GM12891 (cell line): ENCODE results near the gene ARHGEF7.
"Not testable (repeated sequence)": the region's sequence is repeated elsewhere in the genome, so short reads cannot be mapped to it uniquely, and the experiment has no call there.

Experiments
- DNase-seq: peaks from one replicate; pipeline ENCODE4 v3.0.0; 2011; ENCODE audit warnings: low spot score; ENCODE audit not compliant: insufficient read length
- FAIRE-seq: peaks from 2 replicates; lab custom pipeline; 2011; peaks lifted over from hg19 to GRCh38; lab: Jason Lieb, UNC
- PAX5 ChIP-seq: IDR thresholded peaks from 2 replicates; pipeline ENCODE4 v1.6.1; 2011; ENCODE audit warnings: low read length, moderate library complexity, mild to moderate bottlenecking; ENCODE audit not compliant: insufficient read depth, severe bottlenecking
- POLR2A ChIP-seq: IDR thresholded peaks from 2 replicates; pipeline ENCODE4 v1.6.1; 2011; ENCODE audit warnings: low read depth, low read length, control low read depth
- POLR2AphosphoS5 ChIP-seq: IDR thresholded peaks from 2 replicates; pipeline ENCODE4 v1.6.1; 2011; ENCODE audit warnings: low read depth, low read length, control low read depth
- POU2F2 ChIP-seq: IDR thresholded peaks from 2 replicates; pipeline ENCODE4 v1.6.1; 2011; ENCODE audit warnings: low read depth, mild to moderate bottlenecking, control low read depth, low read length, moderate library complexity
- SPI1 ChIP-seq: IDR thresholded peaks from 2 replicates; pipeline ENCODE4 v1.6.1; 2011; ENCODE audit warnings: low read depth, low read length, control low read depth
- TAF1 ChIP-seq: IDR thresholded peaks from 2 replicates; pipeline ENCODE4 v1.6.1; 2011; ENCODE audit warnings: low read depth, low read length, control low read depth

The ARHGEF7 gene

GRCh38 chr13:111082240-111082639 lies 32.9 kb upstream of the ARHGEF7 start:
- FAIRE-seq (no peak), DNase-seq (no peak)
- no peak for TF ChIP-seq POU2F2
- no peak for TF ChIP-seq POLR2AphosphoS5
- no peak for TF ChIP-seq SPI1

DNA sequence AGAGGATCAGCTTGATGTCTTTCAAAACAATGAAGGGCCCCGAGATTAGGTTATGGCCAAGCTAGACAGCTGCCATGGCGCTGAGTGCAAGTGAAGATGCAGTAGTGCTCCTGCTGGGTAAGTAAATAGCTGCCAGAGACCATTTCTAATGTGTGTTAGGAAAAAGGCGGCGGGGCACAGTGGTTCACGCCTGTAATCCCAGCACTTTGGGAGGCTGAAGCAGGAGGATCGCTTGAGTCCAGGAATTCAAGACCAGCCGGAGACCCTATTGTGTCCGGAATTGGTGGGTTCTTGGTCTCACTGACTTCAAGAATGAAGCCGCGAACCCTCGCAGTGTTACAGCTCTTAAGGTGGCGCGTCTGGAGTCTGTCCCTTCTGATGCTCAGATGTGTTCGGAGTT lies 32.3 kb upstream of the ARHGEF7 start:
- FAIRE-seq, DNase-seq: not testable (repeated sequence)

GRCh38 chr13:111083693-111084092 lies 31.4 kb upstream of the ARHGEF7 start:
- not testable (repeated sequence) for DNase-seq, FAIRE-seq

DNA sequence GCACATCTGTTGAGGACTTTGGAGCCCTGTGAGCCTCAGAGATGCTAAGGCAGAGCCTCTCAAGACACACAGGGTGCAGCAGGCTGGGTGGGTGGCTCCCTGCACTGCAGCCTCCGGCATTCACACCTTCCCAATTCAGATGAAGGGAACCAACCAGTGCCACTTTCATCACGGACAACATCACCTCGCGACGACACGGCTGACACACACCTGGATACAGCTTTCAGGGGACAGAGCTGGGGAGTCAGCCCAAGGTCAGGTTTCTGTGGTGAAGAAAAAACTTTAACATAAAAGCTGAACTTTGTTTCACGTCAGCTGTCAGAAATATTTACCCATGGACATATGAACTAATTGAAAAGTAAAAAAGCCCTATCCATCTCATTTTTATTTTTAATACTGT lies 24.9 kb upstream of the ARHGEF7 start:
- DNase-seq (no peak), FAIRE-seq (no peak)
- TF ChIP-seq SPI1 = no peak
- no peak for TF ChIP-seq POLR2A
- TF ChIP-seq PAX5 = no peak
- TF ChIP-seq POLR2AphosphoS5 = no peak
- no peak for TF ChIP-seq TAF1
- TF ChIP-seq POU2F2 = no peak

GRCh38 chr13:111092685-111093084 lies 22.4 kb upstream of the ARHGEF7 start:
- FAIRE-seq = no peak
- no peak for DNase-seq
- TF ChIP-seq SPI1 (no peak), POLR2A (no peak), PAX5 (no peak), TAF1 (no peak), POU2F2 (no peak), POLR2AphosphoS5 (no peak)

GRCh38 chr13:111093136-111093535 lies 22.0 kb upstream of the ARHGEF7 start:
- DNase-seq (no peak), FAIRE-seq (no peak)
- TF ChIP-seq POLR2AphosphoS5 (no peak), POU2F2 (no peak), POLR2A (no peak)

DNA sequence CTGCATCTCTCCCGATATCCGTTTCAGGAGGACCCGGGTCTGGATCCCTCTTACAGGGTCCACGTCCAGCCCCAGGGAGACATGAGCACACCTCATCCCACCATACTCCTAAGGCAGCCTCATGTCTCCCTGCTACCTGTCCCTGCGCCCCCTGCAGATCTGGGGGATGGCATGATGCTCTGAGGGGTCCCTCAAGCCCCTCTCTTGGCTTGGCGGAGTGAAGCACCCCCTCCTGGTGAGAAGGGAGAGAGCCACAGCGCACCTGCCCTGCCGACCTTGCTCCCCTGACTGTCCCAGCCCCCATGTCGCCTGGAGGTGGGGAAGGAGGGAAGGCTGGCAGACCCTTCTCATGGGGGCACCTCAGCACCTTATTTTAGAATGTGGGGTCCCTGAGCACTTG lies 21.5 kb upstream of the ARHGEF7 start:
- TF ChIP-seq SPI1 (no peak), POU2F2 (no peak), TAF1 (no peak), POLR2A (no peak), PAX5 (no peak), POLR2AphosphoS5 (no peak)
- DNase-seq (no peak), FAIRE-seq (no peak)

DNA sequence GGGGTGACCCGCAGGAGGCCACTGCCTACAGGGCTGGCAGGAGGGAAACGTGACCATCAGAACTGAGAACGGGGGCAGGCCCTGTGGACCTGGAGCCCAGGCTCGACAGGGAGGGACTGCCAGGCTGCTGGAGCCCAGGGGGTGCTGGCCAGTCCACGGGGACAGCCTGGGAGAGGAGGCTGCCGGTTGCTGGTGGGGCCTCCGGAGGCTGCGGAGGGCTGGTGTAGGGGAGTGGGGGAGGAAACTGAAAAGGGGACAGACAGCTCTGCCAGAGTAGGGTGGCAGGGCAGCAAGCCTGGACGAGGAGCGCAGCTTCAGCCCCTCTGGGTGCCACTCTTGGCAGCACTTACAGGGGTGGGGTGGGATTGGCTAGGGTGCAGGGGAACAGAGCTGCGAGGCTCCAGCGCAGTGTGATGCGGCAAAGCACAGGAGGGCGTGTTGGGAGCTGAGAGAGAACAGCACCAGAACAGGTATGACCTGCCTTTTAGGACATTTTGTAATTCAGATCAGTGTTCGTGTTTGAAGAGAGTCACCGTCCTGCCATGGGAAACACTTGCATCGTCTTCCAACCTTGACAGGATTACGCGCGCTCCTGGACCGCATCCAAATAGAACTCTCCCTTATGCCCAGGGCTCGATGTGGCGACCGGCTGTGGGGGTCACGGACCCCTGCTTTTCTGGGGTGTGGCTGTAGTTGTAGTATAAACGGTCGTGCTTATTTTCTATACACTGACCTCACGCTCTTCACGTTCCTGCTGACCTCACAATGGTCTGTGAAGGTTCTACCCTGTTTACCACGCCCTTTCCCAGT lies 19.9 kb upstream of the ARHGEF7 start:
- FAIRE-seq (no peak), DNase-seq (no peak)
- TF ChIP-seq TAF1 (no peak), SPI1 (no peak), POLR2A (no peak), POU2F2 (no peak), PAX5 (no peak), POLR2AphosphoS5 (no peak)

- DNase-seq (no peak), FAIRE-seq (no peak)
- TF ChIP-seq POU2F2 (no peak), POLR2AphosphoS5 (no peak), POLR2A (no peak), PAX5 (no peak), SPI1 (no peak)
Observed at GRCh38 chr13:111095911-111096501, 19.1 kb upstream of the ARHGEF7 start.

- FAIRE-seq = no peak
Observed at GRCh38 chr13:111099290-111099689, 15.8 kb upstream of the ARHGEF7 start.

DNA sequence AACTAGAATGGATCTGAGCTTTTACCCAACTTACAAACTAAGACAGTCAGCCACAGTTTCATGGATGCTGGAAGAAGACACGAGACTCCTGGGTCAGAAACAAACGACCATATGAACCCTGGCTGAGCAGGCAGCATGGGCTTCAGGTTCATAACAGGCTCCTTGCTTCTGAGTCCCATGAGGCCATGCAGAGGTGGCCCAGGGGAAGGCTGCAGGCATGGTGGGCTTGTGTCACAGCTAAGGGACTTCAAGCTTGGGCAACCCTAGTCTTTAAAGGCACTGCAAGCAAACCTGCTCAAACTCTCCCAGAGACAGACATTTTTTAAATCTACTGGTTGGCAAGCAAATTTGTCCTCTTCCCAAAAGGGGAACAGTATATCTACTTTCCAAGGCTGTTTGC lies 5.1 kb upstream of the ARHGEF7 start:
- DNase-seq (no peak), FAIRE-seq (no peak)
- TF ChIP-seq POLR2AphosphoS5 (no peak), SPI1 (no peak), POLR2A (no peak), POU2F2 (no peak), PAX5 (no peak), TAF1 (no peak)

More at GRCh38 chr13:111099290-111099689, 15.8 kb upstream of the ARHGEF7 start:
- DNase-seq = no peak
- TF ChIP-seq POLR2AphosphoS5 (no peak), POLR2A (no peak)
